CD4-positive, alpha-beta T cell treated with Interleukin-4 for 4 hours (primary cell): ENCODE data around the gene UTP25.
A peak's percentile ranks its signal among the peaks of the same experiment; 100 is the strongest.

Experiments
- DNase-seq: peaks from one replicate; pipeline ENCODE4 v3.0.0-alpha.2; 2020

Gene UTP25

DNA sequence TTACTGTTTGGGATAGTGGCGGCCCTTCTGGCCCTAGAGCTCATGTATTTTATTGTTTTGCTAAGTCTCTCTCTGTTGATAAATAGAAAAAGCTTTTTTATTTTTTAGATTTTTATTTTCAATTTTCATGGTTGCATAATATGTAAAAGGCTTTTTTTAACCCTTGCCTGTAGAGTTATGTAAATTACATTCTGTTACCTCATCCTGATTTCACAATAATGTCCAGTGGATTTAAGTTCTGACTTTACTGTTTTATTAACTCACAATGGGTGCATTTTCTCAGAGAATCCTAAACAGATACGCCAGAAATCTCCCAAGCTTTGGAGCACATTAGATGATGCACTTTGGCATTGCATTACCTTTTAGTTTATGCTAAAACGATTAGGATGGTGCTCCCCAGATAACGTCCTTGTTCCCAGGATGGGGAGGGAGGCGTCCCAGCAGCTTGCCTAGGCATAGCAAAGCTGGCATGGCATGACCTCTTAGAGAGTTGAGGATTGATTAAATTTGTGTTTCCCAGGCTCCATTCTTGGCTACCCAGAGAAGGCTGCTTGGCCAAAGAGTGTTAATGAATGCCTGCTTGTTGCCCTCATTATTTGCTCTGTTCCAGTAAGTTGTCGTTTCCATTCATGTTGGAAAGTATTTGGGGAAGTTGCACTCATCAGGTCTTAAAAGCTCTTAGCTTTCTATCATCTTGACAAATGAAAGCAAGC, 17.1 kb downstream of the UTP25 start:
- no peak for DNase-seq

DNA sequence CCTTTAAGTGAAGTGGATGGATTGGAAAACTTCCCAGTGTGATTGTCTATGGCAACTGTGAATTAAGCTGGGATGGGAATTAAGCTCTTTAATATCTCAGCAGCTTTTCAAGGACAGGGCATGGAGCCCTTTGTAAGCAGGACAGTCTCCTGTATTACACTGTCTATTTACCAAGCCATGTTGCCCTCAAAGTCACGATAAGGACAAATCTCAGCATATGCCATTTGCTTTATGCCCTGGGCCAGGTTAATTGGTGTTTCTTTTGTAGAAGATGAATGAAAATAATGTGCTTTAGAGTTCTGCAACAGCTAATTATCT, 17.6 kb downstream of the UTP25 start:
- no peak for DNase-seq

DNA sequence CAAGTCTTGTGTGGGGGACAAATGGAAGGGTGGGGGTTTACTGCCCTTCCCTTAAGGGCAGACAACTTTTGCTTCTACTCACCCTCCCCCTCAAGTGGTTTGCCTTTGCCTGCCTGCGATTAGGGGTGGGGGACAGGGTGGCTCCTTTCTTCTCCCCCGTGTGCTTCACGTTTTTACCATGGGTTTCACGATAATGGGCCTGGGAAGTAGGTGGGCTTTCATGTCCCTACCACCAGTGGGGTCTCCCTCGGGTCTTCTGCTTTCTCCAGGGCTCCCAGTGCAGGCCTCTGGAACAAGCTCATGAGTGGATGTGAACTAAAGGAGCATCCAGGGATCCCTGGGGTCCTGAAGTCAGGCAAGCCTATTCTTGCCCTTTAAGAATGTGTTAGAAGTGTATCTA, 21.6 kb downstream of the UTP25 start:
- no peak for DNase-seq

DNA sequence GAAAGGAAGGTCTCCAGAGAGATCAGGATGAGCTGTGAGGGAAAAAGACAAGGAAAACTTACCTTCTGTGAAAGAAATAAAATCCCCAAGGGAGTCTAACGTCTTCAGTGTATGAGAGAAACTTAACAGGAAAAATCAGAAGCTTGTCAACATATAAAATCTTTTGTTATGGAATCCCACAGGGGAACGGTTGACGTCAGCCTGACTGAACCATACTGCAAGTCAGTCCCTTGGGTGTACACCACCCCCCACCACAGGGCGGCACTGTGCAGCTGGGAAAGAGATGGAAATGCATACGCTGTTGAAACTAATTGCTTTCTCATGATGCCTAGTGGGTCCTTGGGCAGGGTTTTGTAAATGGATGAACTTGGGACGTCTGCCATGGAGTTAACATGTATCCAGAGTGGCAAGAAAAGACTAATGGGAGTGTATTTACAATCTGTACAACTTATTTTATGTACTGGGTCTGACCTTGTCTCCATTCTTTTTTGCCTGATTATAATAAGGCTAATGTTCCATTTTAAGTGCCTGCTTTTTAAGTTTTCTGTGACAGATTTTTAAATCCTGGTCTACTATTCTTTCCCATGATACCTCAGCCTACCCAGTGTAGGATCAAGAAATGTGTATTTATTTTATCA, 22.7 kb downstream of the UTP25 start:
- no peak for DNase-seq

DNA sequence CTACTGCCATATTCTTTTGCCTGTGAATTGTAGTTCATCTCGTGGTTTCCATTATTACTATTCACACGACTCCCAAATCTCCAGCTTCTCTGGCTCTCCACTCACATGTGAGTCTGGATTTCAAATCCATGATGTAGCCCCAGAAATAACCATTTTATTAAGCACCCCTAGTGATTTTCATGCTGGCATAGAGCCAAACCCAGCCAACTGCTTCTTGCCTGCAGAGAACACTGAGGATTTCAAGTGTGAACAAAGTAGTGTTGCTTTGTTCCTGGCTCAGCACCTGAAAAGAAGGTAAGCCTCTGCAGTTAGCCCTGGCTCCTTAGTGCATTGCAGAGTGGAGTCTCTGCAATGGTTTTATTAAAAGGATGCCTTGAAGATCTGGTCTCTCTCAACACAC, 25.9 kb downstream of the UTP25 start:
- no peak for DNase-seq

DNA sequence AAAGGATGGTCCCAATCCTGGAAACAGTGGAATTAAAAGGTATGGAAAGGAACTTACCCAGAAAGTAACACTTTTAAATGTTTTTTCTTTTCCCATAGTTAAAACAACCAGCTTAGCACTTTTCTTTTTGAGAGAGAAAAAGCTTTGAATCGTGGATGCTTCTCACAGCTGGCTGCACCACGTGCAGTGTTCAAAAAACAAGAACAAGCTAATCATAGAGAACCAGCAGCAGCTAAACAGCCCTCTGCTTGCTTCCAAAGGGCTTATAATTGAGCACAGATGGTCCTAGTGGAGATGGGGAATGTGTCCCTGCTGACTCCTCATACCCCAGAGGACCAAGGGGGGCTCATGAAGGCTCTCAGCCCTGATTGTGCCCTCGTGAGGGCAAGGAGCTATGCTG, 26.4 kb downstream of the UTP25 start:
- DNase-seq, result no peak

DNA sequence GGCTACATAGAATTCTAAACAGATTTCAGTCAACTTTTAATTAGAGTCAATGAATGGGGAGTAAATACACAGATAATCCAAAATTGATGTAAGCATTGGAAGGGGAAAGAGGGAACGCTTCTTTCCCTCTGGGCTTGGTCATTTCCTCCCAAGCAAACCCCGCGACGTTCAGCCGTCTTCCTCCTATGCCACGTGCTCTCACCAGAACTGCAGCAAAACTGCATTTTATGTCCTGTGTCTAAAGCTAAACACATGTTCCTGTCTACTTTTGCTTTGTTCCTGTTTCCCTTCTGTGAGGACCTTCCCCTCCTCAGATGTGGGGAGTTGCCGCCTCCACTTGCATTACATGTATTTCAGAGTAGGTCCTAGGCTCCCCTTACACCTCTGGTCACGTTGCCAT, 27.2 kb downstream of the UTP25 start:
- no peak for DNase-seq

DNA sequence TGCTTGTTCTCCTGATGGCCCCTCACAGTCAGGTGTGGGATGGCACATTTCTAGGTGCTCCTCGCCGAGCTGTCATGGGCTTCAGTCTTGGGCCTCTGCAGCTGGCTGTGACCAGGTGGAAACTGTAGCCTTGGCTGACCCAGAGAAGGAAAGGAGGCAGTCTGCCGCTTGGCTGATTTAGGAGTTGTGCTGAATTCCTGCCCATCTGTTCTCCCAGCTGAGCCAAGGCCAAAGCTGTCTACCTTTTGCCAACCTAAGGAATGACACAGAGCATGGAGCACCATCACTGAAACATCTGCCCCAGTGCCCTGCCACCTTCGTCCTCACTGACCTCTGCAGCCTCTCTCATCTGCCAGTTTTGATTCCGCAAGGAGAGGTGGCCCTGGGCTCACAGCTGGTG, 27.9 kb downstream of the UTP25 start:
- DNase-seq, result no peak

DNA sequence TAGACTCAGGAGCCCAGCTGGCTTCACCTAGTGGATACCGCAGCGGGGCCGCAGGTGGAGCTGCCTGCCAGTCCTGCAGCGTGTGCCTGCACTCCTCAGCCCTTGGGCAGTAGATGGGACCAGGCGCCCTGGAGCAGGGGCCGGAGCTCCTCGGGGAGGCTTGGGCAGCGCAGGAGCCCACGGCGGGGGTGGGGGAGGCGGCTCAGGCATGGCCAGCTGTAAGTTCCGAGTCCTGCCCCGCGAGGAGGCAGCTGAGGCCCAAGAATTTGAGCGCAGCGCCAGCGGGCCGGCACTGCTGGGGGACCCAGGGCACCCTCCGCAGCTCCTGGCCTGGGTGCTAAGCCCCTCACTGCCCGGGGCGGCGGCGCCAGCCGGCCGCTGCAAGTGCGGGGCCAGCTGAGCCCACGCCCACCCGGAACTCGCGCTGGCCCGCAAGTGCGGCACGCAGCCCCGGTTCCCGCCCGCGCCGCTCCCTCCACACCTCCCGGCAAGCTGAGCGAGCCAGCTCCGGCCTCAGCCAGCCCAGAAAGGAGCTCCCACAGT, 30.9 kb downstream of the UTP25 start:
- DNase-seq, result no peak

DNA sequence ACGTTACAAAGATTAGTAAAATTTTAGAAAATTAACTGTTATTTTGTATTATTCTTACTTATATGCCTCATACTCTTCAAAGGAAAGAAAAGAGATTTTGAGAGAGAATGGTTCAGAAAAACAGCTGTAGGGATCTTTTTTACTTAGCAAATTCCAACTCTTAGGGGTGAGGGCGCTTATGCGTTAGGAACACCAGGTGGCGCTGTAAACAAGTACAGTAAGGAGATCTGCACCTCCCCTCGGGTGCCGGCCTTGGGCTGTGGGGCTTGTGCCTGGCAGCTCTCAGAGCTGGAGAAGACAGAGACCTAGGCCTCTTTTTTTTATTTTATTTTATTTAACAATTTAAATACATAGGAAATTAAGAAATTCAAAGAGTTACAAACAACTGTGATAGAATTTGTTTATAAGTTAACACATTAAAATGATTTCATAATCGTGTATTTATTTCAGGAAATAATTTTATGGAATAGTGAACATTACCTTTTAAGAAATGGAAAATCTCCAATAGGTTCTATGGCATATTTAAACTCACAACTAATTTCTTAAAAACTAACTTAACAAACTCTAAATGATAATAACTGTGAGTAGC, 32.6 kb downstream of the UTP25 start:
- DNase-seq, result peak; percentile 66

DNA sequence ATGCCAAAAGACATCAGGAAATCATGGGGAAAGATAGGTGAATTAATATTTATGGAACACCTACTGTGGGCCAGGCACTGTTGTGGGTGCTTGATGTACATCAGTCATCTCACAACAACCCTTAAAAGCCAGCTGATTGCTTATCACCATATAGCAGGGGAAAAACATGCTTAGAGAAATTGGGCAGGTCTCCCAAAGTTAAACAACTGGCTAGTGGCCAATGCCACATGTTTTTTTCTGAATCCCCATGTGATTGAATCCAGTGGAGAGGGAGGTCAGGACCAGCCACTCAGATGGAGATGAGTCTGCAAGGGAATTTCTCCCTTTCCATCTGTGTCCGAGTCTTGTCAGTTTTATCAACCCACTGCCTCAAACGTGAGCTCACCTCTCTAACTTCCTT, 33.5 kb downstream of the UTP25 start:
- no peak for DNase-seq

DNA sequence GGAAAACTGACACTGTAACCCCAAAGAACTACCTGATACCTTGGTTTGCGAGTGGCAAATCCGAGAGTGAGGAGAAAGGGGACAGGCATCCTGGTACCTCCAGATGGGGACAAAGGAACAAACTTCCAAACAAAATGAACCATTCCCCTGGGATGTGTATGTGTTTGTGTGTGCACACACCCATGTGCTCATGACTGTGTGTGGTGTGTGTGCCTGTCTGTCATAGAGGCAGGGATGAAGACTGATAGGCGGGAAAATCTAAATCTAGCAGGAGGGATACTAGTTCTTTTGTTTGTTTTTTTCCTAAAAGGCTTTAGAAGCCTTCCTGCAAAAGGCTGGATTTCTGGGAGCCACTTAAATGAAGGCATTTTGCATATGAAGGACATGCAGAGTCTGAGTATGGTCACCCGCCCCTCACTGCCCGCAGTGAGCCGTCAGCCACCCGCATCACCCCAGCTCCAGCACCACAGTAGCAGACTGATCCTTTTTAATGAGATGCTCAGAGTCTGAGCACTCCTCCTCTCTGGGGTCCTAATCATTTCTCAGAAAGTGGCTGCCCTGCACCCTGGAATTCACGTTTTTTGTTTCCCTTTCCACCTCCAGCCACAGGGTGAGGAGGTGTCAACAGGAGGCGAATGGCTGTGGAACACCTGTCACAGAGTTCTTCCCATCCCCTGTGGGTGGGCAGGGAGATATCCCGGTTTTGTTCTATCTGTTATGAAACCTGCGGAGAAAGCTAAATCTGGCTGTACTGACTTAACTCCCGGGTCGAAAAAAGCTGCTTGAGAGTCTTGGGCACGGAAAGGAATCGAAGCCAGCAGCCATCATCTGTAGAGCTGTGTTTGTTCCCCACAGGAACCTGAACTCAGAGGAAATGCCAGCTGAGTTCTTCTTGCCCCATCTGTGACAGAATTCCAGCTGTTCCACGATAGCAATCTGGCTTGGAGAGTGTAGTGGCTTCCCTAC, 34.9 kb downstream of the UTP25 start:
- no peak for DNase-seq

DNA sequence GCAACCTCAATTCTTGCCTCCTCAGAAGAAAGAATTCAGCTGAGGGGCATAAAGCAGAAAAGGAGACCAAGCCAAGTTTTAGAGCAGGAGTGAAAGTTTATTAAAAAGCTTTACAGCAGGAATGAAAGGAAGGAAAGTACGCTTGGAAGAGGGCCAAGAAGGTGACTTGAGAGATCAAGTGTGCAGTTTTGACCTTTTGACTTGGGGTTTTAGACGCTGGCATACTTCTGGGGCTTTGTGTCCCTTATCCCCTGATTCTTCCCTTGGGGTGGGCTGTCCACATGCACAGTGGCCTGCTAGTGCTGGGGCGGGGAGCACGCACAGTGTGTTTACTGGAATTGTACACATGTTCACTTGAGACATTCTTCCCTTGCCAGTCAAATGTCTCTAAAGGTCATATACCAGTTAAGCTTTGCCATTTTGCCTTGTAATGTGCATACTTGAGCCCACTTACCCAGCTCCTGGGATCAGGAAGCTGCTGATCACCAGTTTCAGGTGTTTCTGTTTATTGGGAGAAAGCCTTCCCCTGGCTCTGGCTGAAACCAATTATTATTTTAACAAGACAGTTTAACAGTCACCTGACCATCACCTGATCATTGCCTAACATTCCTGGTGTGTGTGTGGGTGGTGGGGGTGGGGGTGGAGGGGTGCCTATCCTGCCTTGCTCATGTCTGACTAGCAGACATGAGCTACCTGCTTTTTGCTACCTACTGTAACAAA, 36.2 kb downstream of the UTP25 start:
- no peak for DNase-seq

DNA sequence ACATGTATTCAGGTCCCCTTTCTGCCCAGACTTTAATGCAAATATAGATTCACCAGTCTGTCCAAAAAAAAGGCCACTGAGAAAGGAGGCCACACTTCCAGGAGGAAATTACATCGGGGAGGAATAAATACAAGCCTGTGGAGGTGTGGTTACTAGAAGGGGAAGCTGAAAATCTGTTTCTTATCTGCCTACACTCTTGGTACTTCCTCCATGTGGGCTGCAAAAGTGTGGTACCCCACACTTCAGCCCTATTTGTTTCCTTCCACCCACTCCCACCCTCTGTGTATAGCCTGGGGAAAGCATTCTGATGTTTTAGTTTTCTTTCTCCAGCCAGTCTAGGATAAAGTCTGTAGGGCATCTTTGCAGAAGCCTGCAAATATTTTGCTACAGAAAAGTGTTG, 38.4 kb downstream of the UTP25 start:
- no peak for DNase-seq

DNA sequence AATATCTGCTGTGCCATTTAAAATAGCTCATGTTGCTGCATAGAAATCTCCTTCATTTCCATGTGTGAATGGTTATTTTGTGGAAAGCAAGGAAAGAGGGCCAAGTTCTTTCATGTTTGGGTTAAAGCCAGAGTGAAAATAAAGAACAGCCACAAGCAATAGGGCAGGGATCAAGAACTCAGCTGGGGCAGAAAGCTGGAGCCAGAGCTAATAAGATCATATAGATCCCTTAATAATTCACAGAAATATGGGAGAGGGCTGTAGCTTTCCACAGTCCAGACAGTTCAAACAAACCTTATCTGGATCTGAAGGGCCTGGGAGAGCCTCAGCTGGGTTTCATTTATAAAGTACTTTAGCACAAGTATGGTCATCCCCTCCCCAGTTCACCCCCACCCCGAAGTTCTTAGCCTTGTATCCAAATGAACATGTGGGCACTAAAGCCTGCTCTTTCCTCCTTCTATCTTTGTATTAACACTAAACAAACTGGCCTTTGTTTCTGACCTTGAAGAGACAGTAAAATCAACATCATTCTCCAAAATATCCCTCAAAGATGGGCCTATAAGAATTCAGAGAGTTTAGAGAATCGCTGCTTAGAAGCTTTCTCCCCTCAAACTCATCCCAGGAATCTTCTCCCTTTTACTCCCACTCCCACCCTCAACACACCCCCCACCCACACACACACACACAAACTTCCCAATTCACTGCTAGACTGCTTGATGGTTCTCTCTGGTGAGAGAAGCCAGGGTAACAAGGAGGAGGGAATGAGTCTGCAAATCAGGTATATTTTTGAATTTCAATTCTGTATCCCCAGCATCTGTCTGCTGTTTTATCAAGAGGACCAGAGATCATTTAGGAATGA, 41.7 kb downstream of the UTP25 start:
- DNase-seq, result no peak

DNA sequence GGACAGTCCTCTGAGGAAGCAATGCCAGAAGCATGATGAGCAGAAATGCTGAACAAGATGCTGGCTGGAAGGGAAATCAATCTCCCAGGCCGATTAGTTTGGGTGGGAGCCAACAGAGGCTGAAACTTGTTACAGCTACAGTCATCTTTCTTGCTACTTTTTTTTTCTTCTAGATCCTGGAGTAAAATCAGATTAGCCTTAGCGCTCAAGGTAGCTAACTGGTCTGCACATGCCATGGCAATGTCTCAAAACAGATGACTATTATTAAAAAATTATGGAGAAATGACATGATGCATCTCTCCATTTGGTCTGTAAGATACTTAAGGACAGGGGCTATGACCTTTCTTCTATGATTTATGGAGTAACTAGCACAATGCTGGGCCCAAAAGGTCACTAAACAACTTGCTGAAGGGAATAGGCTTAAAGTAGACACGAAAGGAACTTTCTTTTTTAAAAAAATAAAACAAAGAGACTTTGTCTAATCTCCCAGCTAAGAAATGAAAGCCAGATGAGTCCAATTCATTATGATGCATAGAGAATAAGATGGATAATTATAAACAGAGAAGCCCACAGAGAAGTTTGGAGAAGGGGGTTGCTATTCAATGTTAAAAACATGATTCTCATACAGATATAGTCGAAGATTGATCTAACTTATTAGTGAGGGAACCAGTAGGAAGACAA, 42.5 kb downstream of the UTP25 start:
- DNase-seq, result no peak

DNA sequence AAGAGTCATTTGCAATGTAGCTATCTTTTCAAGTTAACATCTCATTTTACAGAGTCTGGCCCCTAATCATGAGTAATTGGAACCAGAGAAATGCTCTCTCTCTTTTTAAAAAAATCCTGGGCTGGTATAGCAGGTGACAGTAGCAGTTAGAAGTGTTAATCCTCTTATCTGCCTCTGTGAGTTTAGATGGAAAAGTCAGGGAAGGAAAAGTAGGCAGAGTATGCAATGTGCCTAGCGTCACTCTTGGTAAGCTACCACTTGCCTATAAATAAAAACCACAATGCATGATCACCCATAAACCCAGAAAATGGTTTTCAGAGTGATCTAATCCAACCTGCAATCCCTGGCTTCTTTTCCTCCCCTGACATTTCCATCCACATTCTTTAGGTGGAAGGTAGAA, 43.2 kb downstream of the UTP25 start:
- no peak for DNase-seq

DNA sequence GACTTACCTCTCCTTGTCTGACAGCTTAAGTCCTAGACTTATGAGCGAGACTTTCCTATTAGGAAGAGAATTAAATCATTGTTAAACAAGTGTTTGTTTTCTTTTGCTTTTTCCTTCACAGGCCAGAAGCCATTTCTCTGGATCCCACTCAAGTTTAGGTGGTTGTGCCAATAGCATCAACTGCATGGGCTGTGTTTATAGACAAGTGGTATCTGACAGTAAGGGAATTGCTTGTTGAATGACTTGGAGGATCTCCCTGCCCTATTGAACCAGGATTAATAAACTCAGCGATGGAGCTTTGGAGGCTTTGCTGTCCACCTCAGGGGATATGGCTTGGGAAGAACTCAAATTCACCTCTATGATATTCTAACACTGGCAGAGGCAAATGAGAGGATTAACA, 43.7 kb downstream of the UTP25 start:
- DNase-seq, result no peak

DNA sequence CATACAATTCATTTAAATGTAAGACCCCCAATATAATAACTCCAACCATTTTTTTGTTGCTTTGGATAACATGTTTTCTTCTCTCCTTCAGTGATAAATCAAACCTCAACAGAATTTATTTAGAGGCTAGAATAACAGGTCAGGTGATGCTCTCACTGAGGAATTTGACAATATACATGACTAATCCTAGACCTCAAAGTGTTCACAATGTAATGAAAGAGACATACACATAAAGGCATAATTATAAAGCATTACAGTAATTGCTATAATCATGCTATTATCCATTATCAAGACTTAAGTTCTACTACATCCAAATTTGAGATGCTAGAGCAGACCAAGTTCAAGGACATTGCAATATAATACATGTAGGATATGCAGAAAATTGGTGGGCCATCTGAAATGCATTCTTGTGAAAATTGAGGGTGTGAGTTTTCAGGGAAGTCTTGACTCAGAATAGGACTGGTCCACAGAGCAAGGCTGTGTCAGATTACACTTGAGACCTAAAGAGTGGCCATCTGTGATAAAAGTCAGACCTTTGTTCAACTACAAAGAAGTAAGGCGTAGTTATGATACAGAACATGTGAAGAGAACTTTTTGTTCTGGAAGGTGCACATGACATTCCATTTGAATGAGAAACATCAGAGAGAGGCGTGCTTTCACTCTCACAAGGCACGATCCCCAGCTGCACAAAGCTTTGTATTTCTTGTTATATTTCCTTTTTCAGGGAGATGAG, 45.5 kb downstream of the UTP25 start:
- no peak for DNase-seq

DNA sequence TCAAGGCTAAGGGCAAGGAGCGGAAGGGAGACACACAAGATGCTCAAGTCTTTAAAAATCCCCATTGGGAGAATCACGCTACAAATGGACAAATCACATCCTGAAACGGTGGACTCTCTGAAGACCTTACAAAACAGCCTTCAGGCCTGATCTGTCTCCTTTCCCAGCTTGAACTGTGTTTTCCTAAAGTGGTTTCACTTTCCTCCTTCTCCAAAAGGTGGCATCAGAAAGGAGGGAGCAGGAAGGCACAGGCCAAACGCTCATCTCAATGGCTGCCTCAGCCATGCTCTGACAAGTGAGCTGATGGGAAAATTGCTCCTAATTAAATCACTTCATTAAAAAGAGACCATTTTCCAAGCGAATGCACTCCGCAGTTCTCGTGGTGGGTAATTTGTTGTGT, 47.7 kb downstream of the UTP25 start:
- DNase-seq, result no peak
